ENCODE data around the gene KRT20.
A peak's percentile ranks its signal among the peaks of the same experiment; 100 is the strongest.
"Not testable (repeated sequence)": the region's sequence is repeated elsewhere in the genome, so short reads cannot be mapped to it uniquely, and the experiment has no call there.

KRT20 gene

GRCh38 chr17:40896916-40897455 is 11.9 kb upstream of the KRT20 start:
- no peak for DNase-seq (ENCODE audit: low spot score)

- DNase-seq (ENCODE audit: low spot score), result no peak
These were observed 10.2 kb upstream of the KRT20 start for GRCh38 chr17:40895106-40895730.

- DNase-seq (ENCODE audit: low spot score), result no peak
These were observed 3.2 kb upstream of the KRT20 start for GRCh38 chr17:40888196-40888720.

- no peak for DNase-seq (ENCODE audit: low spot score)
These were observed 1.0 kb upstream of the KRT20 start for GRCh38 chr17:40886090-40886489.

- no peak for DNase-seq (ENCODE audit: low spot score)
These were observed 1.3 kb downstream of the KRT20 start for GRCh38 chr17:40883626-40884334.

GRCh38 chr17:40883031-40883430 is 2.0 kb downstream of the KRT20 start:
- no peak for DNase-seq (ENCODE audit: low spot score)

GRCh38 chr17:40879026-40879425 is 6.0 kb downstream of the KRT20 start:
- DNase-seq (ENCODE audit: low spot score), result no peak

- DNase-seq (ENCODE audit: low spot score), result no peak
These were observed 7.0 kb downstream of the KRT20 start for GRCh38 chr17:40878044-40878443.

GRCh38 chr17:40873801-40874200 is 11.2 kb downstream of the KRT20 start:
- DNase-seq (ENCODE audit: low spot score), result no peak

GRCh38 chr17:40873255-40873654 is 11.8 kb downstream of the KRT20 start:
- no peak for DNase-seq (ENCODE audit: low spot score)

- DNase-seq (ENCODE audit: low spot score), result no peak
These were observed 12.6 kb downstream of the KRT20 start for GRCh38 chr17:40872416-40872815.

GRCh38 chr17:40871316-40871715 is 13.7 kb downstream of the KRT20 start:
- no peak for DNase-seq (ENCODE audit: low spot score)

- DNase-seq (ENCODE audit: low spot score), result no peak
These were observed 14.9 kb downstream of the KRT20 start for GRCh38 chr17:40870136-40870535.

GRCh38 chr17:40866838-40867237 is 18.2 kb downstream of the KRT20 start, which contains the start of gene KRT12:
Gene KRT12, minus strand, starts transcription at chr17:40867223. Its CDS starts 37 bp downstream, at chr17:40867186.
- no peak for DNase-seq (ENCODE audit: low spot score)

- DNase-seq (ENCODE audit: low spot score), result no peak
These were observed 20.2 kb downstream of the KRT20 start for GRCh38 chr17:40864661-40865390.

GRCh38 chr17:40862985-40863733 is 21.9 kb downstream of the KRT20 start:
- DNase-seq (ENCODE audit: low spot score), result peak; percentile 42

GRCh38 chr17:40859536-40859935 is 25.5 kb downstream of the KRT20 start:
- no peak for DNase-seq (ENCODE audit: low spot score)

GRCh38 chr17:40858667-40859066 is 26.4 kb downstream of the KRT20 start:
- not testable (repeated sequence) for DNase-seq (ENCODE audit: low spot score)

GRCh38 chr17:40857535-40857934 is 27.5 kb downstream of the KRT20 start:
- DNase-seq (ENCODE audit: low spot score), result peak; percentile 13

- no peak for DNase-seq (ENCODE audit: low spot score)
These were observed 30.7 kb downstream of the KRT20 start for GRCh38 chr17:40854175-40854814.

- DNase-seq (ENCODE audit: low spot score), result no peak
These were observed 32.7 kb downstream of the KRT20 start for GRCh38 chr17:40852364-40852763.
